ENCODE measurements around the gene BDKRB2. TPM values are rescaled to one million over a fixed set of nuclear protein-coding genes. Genes with fewer than 3 reads are reported as not detected.

Gene BDKRB2
- total and polyA plus RNA-seq, 2 experiments from 2014 or later, result 4.4 to 5.9 TPM

GRCh38 chr14:96192975-96193805, 11.4 kb upstream of the BDKRB2 start:
- H3K79me2 ChIP-seq, result no peaks in the 10 kb centered on the region
- H3K9me3 ChIP-seq (ENCODE audit: low read depth), result no peaks in the 10 kb centered on the region
- no peaks in the 10 kb centered on the region for H3K9me2 ChIP-seq (replicated peaks; ENCODE audit: insufficient read depth)
- H3K36me3 ChIP-seq (replicated peaks; ENCODE audit: insufficient read depth, low read depth), result no peaks in the 10 kb centered on the region
- no peak overlapping the region for H3K27ac ChIP-seq
- no peak for DNase-seq (ENCODE audit: low spot score)
- no peak for TF ChIP-seq EZH2phosphoT487 (IDR thresholded peaks at IDR 0.05; ENCODE audit: low read depth, severe bottlenecking, unreplicated experiment)
- no peak for TF ChIP-seq EZH2 (IDR thresholded peaks at IDR 0.05; ENCODE audit: borderline replicate concordance)
- no peak for TF ChIP-seq CTCF (IDR thresholded peaks at IDR 0.05; ENCODE audit: poor library complexity)
- no peak overlapping the region for H3K4me3 ChIP-seq
- 78% methylated on average over 22 of the region's 22 CpGs for WGBS (ENCODE audit: low lambda C conversion rate, missing lambda C conversion rate)
- no peaks in the 10 kb centered on the region for H4K20me1 ChIP-seq (ENCODE audit: insufficient read depth, poor library complexity, severe bottlenecking)
- no peak overlapping the region for H2AFZ ChIP-seq
- H3K4me1 ChIP-seq (ENCODE audit: insufficient read depth), result peaks cover 9% of the 10 kb centered on the region
- no peaks in the 10 kb centered on the region for H3K27me3 ChIP-seq
- no peak overlapping the region for H3K4me2 ChIP-seq

GRCh38 chr14:96194262-96194656, 10.4 kb upstream of the BDKRB2 start:
- no peak for DNase-seq (ENCODE audit: low spot score)
- Histone ChIP-seq H3K9me3 (ENCODE audit: low read depth) (no peaks in the 10 kb centered on the region), H3K27me3 (no peaks in the 10 kb centered on the region), H3K27ac (peak overlapping the region; percentile 96), H4K20me1 (ENCODE audit: insufficient read depth, poor library complexity, severe bottlenecking) (no peaks in the 10 kb centered on the region), H2AFZ (no peak overlapping the region), H3K4me3 (no peak overlapping the region), H3K36me3 (replicated peaks; ENCODE audit: insufficient read depth, low read depth) (no peaks in the 10 kb centered on the region), H3K4me1 (ENCODE audit: insufficient read depth) (peaks cover 9% of the 10 kb centered on the region), H3K4me2 (no peak overlapping the region), H3K79me2 (no peaks in the 10 kb centered on the region), H3K9me2 (replicated peaks; ENCODE audit: insufficient read depth) (no peaks in the 10 kb centered on the region)
- 96% methylated on average over 10 of the region's 10 CpGs for WGBS (ENCODE audit: low lambda C conversion rate, missing lambda C conversion rate)
- TF ChIP-seq CTCF (IDR thresholded peaks at IDR 0.05; ENCODE audit: poor library complexity) (no peak), EZH2phosphoT487 (IDR thresholded peaks at IDR 0.05; ENCODE audit: low read depth, severe bottlenecking, unreplicated experiment) (no peak), EZH2 (IDR thresholded peaks at IDR 0.05; ENCODE audit: borderline replicate concordance) (no peak)

- Histone ChIP-seq H3K27ac (peak overlapping the region; percentile 96), H3K9me3 (ENCODE audit: low read depth) (no peaks in the 10 kb centered on the region), H3K4me3 (no peak overlapping the region), H3K36me3 (replicated peaks; ENCODE audit: insufficient read depth, low read depth) (no peaks in the 10 kb centered on the region), H3K79me2 (no peaks in the 10 kb centered on the region), H3K27me3 (no peaks in the 10 kb centered on the region), H3K4me1 (ENCODE audit: insufficient read depth) (peaks cover 9% of the 10 kb centered on the region), H3K4me2 (no peak overlapping the region), H3K9me2 (replicated peaks; ENCODE audit: insufficient read depth) (no peaks in the 10 kb centered on the region), H4K20me1 (ENCODE audit: insufficient read depth, poor library complexity, severe bottlenecking) (no peaks in the 10 kb centered on the region), H2AFZ (no peak overlapping the region)
- TF ChIP-seq EZH2 (IDR thresholded peaks at IDR 0.05; ENCODE audit: borderline replicate concordance), result no peak
- no peak for TF ChIP-seq EZH2phosphoT487 (IDR thresholded peaks at IDR 0.05; ENCODE audit: low read depth, severe bottlenecking, unreplicated experiment)
- no peak for TF ChIP-seq CTCF (IDR thresholded peaks at IDR 0.05; ENCODE audit: poor library complexity)
- 67% methylated on average over 11 of the region's 11 CpGs for WGBS (ENCODE audit: low lambda C conversion rate, missing lambda C conversion rate)
- DNase-seq (ENCODE audit: low spot score), result no peak
Observed at GRCh38 chr14:96194657-96195431, 9.8 kb upstream of the BDKRB2 start.
